Activated gamma-delta T cell (primary cell): Measurements from ENCODE around the gene ARPC4.

ENCODE experiments used
- DNase-seq: peaks from one replicate; lab custom pipeline; 2025; lab: John Stamatoyannopoulos, UW

ARPC4 gene

DNA sequence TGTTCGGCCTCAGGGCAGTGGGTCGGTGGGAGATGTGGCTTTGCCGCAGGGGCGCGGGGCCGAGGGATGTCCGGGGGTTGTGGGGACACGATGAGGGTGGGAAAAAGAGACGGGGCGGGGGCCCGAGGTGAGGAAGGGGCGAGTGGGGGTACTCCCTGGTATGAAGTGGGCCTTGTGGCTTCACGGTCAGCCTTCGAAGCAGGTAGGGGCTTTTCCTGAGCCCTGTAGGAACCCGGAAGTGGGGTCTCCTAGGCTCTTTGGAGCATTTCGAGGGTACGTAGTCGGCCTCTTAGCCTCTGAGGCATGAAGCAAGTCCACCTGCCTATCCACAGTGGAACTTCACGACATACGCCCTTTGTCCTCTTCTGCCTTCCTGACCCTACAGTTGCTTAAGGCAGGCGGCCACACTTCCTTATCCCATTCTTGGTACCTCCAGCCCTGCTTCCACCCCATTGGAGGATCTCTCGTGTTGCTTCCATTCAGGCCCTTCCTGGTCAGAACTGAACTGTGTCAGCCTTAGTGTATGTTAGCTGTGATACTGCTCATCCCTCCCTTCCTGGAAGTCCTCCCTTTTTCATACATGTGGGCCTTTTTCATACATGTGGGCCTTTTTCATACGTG, 389 bp downstream of the ARPC4 start:
- no peak for DNase-seq

DNA sequence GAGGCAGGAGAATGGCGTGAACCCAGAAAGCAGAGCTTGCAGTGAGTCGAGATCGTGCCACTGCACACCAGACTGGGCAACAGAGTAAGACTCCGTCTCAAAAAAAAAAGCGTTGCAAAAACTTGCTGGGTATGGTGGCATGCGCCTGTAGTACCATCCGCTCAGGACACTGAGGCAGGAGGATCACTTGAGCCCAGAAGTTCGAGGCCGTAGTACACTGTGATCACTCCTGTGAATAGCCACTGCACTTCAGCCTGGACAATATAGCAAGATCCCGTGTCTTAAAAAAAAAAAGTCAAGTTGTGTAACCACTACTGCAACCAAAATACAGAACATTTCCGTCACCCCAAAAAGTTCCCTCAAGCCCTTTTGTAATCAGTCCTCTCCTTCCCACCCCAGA, 1.5 kb downstream of the ARPC4 start:
- no peak for DNase-seq

DNA sequence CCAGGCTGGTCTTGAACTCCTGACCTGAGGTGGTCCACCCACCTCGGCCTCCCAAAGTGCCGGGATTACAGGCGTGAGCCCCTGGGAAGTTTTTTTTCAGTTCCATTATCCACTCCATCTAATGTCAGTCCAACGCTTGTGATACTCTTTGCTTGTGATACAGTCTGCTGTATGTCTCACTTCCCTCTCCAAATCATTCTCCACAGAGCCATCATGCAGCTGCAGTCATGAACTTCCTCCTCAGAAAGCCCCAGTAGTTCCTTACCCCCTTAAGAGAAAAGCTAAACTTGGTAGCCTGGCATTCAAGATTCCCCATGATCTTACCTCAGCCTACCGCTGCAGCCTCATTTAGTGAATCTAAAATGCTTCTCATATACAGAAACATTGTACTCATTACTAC, 2.3 kb downstream of the ARPC4 start:
- DNase-seq = no peak

DNA sequence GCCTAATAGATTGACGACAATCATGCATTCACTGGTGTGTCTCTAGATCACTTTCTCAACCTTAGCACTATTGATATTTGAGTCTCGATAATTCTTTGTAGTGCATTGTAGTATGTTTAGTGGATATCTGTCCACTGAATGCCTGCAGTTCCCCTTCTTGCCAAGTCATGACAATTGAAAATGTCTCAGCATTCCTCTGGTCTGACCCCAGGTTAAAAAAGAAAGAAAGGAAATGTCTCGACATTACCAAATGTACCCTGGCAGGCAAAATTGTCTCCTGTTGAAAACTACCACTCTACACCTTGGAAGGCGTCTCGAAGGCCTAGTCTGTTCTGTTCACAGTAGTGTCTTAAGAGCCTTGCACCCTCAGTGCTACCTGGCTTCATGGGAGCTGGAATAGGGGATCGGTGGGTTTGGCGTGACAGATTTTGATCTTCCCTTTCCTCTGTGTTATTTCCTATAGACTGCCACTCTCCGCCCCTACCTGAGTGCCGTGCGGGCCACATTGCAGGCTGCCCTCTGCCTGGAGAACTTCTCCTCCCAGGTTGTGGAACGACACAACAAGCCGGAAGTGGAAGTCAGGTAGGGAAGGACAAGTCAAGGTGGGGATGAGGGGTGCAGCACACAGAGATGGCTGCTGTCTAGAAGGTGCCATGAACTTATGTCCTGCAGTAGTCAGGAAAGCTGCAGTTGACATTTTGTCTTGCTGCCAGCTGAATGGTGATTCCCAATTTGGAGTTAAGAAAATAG, 4.5 kb downstream of the ARPC4 start:
- DNase-seq = no peak

DNA sequence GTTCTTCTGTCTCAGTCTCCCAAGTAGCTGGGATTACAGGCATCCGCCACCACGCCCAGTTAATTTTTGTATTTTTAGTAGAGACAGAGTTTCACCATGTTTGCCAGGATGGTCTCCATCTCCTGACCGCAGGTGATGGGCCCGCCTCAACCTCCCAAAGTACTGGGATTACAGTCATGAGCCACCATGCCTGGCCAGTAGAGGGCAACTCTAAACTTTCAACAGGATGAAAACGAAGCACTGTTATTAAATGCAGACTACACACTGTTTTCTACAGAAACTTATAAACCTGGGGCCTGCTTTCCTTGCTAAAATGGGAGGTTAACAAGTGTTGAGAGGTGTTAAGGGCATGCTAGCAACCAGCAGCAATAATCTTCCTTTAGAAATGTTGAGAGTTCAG, 7.6 kb downstream of the ARPC4 start:
- DNase-seq = no peak

DNA sequence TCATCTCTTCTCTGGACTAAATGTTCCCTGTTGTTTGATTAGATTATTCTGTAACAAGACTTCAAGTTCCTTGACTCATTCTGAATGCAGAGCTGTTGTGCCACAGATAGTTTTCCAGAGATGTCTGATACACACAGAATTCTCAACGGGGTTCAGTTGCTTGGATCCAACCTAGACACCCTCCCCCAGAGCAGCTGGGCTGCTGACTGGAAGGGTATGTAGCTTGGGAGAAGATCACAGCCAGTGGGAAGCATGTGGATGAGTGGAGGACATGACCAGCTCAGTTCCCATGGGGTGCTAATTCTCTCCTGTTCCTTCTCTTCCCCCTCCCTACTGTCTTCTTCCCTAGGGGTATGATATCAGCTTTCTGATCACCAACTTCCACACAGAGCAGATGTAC, 10.6 kb downstream of the ARPC4 start:
- no peak for DNase-seq

DNA sequence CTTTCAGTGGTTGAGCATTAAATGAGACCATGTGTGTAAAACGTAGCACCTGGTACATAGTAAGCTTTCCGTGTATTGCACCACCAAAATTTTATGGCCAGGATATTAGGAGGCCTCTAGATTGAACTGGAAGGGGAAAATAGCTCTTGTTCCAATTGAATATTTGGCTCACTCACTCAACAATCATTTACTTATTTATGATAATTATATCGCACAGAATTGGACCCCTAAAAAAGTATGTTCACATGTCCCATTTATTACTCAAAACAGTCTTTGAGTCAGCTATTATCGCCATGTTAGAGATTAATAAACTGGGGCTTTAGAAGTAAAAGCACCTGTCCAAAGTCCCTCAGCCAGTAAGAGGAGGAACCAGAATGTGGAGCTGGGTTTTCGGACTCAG, 12.1 kb downstream of the ARPC4 start:
- no peak for DNase-seq

DNA sequence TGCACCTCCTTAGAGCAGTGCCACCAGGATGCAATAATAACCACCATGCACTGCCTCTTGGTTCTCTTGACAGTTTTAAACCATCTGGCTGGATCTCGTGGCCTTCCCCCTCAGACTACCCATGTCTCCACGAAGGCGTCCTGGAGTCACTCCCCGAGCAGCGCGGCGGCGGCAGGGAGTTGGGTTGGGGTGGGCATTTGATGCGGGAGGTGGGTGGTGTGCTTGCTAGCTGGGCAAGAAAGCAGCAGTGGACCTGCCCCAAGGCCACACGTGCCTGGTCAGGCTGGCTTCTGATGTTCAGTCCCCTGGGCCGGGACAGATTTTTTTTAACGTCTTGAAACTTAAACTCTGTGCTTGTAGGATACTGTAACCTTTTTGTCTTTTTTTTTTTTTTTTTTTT, 13.3 kb downstream of the ARPC4 start:
- no peak for DNase-seq

DNA sequence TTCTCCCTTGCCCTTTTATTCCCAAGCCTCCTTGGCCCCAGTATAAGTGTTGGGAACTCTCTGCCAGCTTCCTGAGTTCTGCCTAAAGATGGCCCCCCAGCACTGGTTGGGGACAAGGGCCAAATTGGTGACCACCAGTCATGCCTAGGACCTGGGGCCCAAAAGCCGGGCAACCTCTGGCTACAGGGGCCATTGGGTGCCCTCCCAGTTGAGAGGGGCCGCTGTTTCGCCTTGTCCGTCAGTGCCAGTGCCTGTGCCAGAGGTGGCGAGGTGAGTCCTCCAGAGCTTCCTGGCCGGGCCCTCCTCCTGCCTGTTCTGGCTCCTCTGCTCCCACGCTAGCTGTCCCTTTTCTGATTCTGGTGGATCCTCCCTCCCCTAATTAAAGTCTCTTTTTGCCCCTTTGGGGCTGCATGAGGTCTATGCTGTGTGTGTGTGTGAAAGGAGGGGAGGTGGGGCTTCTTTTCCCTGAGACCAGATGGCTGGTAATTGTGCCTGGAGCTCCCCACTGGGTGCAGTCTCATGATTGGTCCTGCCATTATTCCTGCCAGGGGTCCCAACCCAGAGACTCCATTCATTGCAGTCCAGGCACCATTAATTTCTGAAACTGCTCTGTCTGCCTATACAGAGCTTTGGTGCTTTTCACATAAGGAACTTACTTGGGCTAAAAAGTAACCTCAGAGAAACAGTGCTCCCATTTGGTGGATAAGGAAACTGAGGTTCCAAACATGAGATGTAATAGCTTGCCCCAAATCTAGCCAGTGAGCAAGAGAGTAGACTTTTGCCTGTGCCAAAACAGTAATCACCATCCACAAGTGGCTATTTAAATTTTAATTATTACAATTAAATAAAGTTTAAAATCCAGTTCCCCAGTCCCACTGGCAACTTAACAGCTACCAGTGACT, 14.1 kb downstream of the ARPC4 start:
- no peak for DNase-seq

DNA sequence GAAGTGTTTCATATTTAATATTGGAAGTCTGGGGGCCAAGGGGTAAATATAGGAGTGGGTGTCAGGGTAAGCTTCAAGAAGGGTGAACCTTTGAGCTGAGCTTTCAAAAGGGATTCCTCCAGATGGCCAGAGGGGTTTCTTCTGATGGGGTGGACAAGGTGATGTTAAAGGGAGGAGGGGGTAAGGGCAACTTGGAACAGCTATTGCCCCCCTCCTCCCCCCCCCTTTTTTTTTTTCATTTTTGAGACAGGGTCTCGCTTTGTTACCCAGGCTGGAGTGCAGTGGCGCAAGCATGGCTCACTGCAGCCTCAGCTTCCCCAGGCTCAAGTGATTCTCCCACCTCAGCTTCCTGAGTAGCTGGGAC, 15.1 kb downstream of the ARPC4 start:
- DNase-seq = no peak

DNA sequence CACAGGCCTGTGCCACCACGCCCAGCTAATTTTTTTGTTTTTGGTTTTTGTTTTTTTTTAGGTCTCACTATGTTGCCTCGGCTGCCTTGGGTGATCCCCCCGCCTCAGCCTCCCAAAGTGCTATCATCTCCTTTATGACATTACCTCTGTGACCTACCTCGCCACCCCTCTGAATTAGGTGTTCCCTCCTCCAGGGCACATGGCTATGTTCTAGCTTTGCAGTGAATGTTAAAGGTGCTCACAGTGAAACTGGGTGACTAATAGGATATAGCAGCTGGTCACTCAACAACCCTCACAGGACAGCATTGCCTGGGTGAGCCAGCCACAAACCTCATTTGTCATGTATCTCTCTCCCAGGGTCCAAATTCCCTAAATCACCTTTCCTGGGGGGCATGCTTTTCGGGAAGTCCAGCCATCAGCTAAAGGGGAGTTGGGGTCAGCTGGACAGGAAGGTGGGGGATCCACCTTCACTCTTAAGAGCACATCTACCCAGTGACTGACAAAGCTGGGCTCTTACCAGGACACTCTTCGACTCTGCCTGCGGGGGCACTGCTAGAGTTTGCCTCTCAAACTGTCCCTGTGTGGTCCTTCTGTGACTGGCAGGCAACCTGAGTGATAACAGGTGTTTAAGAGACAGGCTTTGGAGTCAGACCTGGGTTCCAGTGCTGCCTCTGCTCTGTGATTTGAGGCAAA, 15.6 kb downstream of the ARPC4 start:
- DNase-seq = no peak

DNA sequence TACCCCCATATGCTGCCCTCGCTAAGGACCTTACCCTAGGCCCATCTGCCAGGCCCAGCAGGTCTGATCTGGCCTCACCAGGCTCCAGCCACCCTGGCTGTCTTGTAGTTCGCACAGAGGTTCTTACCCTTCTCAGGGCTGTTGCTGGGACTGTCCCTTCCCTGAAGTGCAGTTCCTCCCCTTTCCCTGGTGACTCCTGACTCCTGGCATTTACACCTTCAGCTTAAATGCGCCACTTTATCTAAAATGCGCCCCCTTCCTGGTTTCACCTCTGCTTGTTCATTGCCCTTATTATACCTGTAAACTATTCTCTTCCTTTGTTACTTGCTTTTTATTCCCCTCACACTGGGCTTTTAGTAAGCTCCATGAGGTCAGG, 16.3 kb downstream of the ARPC4 start:
- no peak for DNase-seq

DNA sequence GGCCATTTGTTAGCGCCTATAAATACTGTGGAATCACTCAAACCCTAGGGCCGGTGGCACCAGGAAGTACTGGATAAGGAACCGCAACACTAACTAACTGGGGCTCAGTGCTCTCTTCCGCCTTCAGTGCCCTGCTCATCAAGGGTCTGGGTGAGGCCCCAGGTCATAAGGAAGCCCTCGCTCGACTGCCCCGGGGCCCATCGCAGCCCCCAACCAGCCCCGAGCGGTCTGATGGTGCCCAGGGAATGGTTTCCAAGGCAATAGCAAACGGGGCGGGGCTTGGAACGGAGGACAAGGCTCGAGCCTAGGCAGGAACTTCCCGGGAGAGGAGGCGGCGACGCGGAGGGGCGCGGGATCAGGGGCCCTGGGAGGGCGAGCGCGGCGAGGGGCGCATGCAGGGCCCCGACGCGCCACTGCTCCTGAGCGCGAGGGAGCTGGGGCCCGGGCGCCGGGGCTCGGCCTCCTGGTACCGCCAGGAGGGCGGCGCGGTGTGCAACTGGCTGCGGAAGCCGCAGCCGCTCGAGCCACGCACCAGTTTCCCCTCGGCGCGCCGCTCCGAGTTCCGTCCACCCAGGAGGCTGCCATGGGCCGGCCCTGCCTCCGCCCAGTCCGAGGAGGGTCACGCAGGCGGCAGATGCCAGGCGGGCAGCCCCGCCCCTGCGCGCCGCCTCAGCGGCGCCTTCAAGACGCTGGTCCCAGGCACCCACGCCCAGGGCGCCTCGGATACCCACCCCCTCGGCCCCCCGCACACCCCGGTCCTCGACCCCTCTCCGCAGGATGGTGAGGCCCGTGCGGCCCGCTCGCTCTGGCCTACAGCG, 16.9 kb downstream of the ARPC4 start, which contains the start of gene TTLL3:
TTLL3 (plus strand) TSS at position 648 of the 818 bp plus-strand sequence. CDS start 400 bp downstream, outside the sequence.
- DNase-seq = peak; percentile 23

DNA sequence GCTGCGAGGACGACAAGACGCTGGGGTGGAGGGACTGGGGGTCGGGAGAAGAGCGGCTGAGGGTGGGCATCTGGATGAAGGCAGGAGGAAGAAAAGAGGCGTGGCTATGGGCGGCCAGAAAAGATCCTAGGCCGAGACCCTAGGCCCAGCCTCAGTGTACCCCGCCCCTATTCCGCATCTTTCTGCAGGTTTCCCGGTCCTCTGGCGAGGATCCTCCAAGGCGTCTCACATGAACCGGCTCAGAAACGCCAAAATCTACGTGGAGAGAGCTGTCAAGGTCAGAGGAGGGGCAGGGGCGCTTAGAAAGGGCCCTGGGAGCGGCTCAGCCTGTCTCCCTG, 17.5 kb downstream of the ARPC4 start:
- no peak for DNase-seq

DNA sequence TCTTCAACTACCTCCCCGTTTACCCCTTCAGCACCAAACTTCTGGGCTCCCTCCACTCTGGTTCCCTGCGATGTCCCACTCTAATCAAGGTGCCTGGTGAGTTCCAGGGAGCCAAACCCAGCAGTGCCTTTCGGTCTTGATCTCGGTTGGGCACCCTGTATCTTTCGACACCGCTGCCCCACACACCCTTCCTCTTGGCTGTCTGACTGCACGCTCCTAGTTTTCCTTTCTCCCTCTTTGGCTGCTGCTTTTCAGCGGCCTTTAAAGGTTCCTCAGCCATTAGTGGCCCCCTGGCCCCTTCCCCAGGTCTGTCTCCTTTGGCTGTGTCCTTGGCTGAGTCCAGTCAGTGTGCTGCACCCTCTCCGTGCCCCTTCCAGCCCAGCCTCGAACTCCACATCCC, 18.0 kb downstream of the ARPC4 start:
- no peak for DNase-seq

DNA sequence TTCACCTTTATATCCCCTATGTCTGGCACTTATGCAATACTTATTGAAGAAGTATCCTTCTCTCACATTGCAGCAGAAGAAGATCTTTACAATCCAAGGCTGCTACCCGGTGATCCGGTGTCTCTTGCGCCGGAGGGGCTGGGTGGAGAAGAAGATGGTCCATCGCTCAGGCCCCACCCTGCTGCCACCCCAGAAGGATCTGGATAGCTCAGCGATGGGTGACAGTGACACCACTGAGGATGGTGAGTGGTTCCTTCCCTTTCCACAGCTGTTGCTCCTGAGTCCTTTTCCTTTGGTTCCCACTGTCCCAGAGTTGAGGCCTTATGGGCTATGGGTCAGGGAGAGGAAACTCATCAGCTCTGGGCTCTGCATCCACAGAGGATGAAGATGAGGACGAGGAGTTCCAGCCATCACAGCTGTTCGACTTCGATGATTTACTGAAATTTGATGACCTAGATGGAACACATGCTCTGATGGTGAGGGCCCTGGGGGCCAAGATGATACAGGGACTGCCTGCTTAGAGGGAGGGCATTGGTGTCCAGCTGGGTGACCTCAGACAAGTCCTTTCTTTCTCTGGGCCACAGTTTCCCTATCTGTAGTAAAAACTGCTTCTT, 20.1 kb downstream of the ARPC4 start:
- no peak for DNase-seq

DNA sequence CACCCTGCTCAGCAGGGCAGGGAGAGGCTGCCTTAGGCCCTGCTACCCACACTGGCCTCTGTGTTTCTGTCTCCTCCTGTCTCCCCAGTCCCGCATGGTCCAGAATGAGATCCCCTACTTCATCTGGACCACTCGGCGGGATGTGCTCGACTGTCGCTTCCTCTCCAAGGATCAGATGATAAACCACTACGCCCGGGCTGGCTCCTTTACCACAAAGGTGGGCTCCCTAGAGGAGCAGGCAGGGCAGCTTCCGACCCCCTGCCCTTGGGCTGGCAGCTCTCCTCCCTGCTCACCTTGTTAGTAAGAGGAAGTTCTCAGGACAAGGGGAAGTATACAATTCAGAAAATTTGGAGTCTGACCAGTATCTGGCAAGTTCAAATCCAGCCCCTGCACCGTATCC, 23.1 kb downstream of the ARPC4 start:
- no peak for DNase-seq

DNA sequence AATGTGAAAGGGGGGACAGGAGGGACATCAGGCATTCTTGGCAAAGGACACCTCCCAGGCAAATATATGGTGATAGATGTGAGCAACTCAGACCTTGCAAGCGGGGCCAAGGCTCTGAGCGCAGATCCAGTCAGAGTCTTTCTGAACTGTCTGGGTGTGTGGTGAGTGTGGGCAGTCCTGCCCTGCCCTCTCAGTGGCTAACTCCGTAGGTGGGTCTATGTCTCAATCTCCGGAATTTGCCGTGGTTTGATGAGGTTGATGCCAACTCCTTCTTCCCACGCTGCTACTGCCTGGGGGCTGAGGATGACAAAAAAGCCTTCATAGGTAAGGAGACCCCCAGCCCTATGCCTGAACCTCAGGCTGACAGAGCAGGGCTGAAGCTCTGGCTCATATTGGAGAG, 24.6 kb downstream of the ARPC4 start:
- no peak for DNase-seq

DNA sequence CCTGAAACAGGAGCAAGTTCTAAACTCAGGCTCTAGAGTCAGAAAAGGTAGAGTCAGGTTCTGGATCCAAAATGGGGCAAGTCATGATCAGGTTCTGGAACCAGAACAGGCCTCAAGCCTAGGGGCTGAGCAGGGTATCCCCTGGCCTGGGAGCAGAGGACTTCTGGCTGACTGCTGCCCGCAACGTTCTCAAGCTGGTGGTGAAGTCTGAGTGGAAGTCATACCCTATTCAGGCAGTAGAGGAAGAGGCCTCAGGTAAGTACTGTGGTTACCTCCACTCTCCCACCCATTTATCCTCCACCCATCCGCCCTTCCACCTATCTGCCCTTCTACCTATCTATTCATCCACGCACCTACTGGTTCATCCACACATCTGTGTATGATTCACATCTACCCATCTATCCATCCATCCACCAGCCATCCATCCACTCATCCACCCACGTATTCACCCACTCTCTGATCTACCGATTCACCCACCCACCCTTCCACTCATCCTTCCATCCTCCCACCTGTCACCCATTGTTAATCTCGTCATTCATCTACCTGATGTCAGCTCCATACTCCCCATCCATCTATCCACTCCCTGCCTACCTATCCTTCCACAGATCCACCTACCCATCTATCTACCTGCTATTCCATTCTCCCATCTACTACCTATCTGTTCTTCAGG, 25.9 kb downstream of the ARPC4 start:
- no peak for DNase-seq

DNA sequence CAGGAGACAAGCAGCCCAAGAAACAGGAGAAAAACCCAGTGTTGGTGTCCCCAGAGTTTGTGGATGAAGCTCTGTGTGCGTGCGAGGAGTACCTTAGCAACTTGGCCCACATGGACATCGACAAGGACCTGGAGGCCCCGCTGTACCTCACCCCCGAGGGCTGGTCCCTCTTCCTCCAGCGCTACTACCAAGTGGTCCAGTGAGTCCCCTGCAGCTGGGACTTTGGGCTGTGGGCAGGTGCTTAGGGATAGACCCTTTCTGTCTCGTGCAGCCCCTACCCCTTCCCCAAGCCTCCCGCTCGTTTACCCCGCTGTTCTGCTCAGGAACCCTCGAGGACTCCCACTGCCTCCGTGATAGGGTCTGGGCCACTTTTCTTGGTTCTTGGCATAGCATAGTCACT, 27.7 kb downstream of the ARPC4 start:
- DNase-seq = no peak

DNA sequence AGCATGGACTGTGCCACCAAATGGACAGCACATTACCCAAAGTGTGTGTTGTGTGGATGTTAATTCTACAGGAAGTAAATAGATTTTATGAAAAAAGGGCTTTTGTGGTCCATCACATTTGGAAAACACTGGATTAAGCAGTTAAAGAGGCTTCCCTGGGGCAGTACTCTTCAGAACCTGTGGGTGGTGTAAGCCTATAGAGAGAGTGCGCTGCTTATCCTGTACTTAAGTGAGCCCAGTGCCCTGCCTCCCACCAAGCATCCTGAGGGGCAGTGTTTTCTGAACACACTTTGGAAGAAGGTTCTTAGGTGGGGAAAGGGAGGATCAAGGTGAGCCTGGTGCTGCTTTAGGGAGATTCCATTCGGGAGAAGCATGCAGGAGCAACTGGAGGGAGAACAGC, 28.1 kb downstream of the ARPC4 start:
- DNase-seq = no peak
